Parathyroid adenoma (tissue), 2 donors: ENCODE measurements around the gene KAZN.

ENCODE experiments used
- H2AFZ ChIP-seq: fragments of 300-600 bp; sonication (generic); one replicate; pipeline ENCODE4 v1.7.0; 2017; ENCODE audit warnings: antibody characterized with exemption, mild to moderate bottlenecking
- H3K27ac ChIP-seq: fragments of 300-600 bp; sonication (generic); one replicate; pipeline ENCODE4 v1.7.0; 2017
- H3K27me3 ChIP-seq: fragments of 300-600 bp; sonication (generic); one replicate; pipeline ENCODE4 v1.7.0; 2017; ENCODE audit warnings: low read length; ENCODE audit not compliant: control insufficient read depth, insufficient read depth
- H3K36me3 ChIP-seq: fragments of 300-600 bp; sonication (generic); one replicate; pipeline ENCODE4 v1.7.0; 2017; ENCODE audit warnings: low read length; ENCODE audit not compliant: control insufficient read depth, insufficient read depth
- H3K4me1 ChIP-seq: fragments of 300-600 bp; sonication (generic); one replicate; pipeline ENCODE4 v1.7.0; 2017; ENCODE audit warnings: control low read depth
- H3K4me2 ChIP-seq: fragments of 300-600 bp; sonication (generic); one replicate; pipeline ENCODE4 v1.7.0; 2017; ENCODE audit warnings: low read length
- H3K4me3 ChIP-seq: fragments of 300-600 bp; sonication (generic); one replicate; pipeline ENCODE4 v1.7.0; 2017; ENCODE audit warnings: low read depth, low read length
- H3K79me2 ChIP-seq: fragments of 300-600 bp; sonication (generic); one replicate; pipeline ENCODE4 v1.7.0; 2017; ENCODE audit warnings: control low read depth
- H3K9ac ChIP-seq: fragments of 300-600 bp; sonication (generic); one replicate; pipeline ENCODE4 v1.7.0; 2017; ENCODE audit warnings: mild to moderate bottlenecking
- H3K9me3 ChIP-seq: fragments of 300-600 bp; sonication (generic); one replicate; pipeline ENCODE4 v1.7.0; 2017; ENCODE audit warnings: low read length; ENCODE audit not compliant: control insufficient read depth
- CTCF ChIP-seq: fragments of 300-600 bp; sonication (generic); IDR thresholded peaks from one replicate; pipeline ENCODE4 v1.7.0; 2017; ENCODE audit warnings: antibody characterized with exemption, mild to moderate bottlenecking
- donor health status: primary hyperparathyroidism.

KAZN gene

GRCh38 chr1:14993414-14993813, 394.9 kb downstream of the KAZN start:
- Histone ChIP-seq H3K9ac (no peak overlapping the region), H3K4me3 (no peak overlapping the region), H3K4me2 (no peak overlapping the region), H3K4me1 (peaks cover 2% of the 10 kb centered on the region), H3K27me3 (no peaks in the 10 kb centered on the region), H2AFZ (no peak overlapping the region), H3K27ac (no peak overlapping the region), H3K9me3 (no peaks in the 10 kb centered on the region), H3K36me3 (no peaks in the 10 kb centered on the region), H3K79me2 (peaks cover 6% of the 10 kb centered on the region)
- TF ChIP-seq CTCF, result no peak

DNA sequence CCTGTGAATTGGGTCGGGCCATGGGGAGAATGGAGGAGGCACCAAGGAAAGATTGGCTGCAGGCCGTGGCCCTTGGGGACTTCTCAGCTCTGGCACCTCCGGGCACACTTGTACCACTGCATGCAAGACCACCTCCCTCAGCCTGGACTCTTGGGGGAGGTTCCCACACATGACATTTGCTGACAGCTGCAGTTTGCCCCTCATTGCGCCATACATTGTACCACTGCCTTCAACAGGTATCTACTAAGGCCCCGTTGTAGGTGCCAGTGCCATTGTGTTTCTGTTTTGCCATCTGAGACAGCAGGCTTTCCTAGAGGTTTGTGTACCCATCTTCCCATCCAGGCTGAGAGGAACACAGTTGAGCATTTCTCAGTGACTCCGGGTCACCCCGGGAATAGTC, 395.7 kb downstream of the KAZN start:
- H3K27ac ChIP-seq, result no peak overlapping the region
- TF ChIP-seq CTCF, result no peak
- no peaks in the 10 kb centered on the region for H3K36me3 ChIP-seq
- H3K4me2 ChIP-seq, result no peak overlapping the region
- H3K4me1 ChIP-seq, result peaks cover 4% of the 10 kb centered on the region
- H3K4me3 ChIP-seq, result no peak overlapping the region
- no peak overlapping the region for H2AFZ ChIP-seq
- H3K9ac ChIP-seq, result no peak overlapping the region
- no peaks in the 10 kb centered on the region for H3K9me3 ChIP-seq
- H3K27me3 ChIP-seq, result no peaks in the 10 kb centered on the region
- peaks cover 3% of the 10 kb centered on the region for H3K79me2 ChIP-seq

DNA sequence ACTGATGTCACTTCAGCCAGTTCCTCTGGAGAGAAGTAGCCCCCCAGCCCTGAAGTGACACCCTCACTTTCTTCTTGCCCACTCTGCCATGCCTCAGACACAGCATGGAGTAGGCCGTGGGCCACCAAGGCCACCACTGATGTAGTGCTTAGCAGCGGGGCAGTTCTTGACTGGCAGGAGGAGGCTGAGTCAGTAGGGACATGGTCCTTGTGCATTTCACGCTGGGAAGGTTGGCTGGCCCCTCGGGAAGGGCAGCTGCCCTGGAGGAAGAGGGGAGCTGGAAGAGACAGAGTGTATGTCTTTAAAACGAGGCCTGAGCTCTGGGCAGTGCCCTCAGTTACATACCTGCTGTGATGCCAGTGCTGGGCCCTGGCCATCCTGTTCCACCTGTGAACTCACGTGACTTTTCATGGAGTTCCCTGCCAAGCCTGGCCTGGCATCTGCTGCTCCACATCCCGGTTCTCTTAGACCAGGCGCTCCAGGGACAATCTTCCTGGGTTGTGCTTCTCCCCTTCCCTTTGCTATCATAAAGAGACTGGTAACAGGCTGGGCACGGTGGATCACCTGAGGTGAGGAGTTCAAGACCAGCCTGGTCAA, 396.5 kb downstream of the KAZN start:
- no peaks in the 10 kb centered on the region for H3K36me3 ChIP-seq
- H3K27ac ChIP-seq, result no peak overlapping the region
- no peak overlapping the region for H3K4me3 ChIP-seq
- H3K4me2 ChIP-seq, result no peak overlapping the region
- no peak overlapping the region for H3K9ac ChIP-seq
- H3K27me3 ChIP-seq, result no peaks in the 10 kb centered on the region
- no peaks in the 10 kb centered on the region for H3K9me3 ChIP-seq
- H3K79me2 ChIP-seq, result peaks cover 2% of the 10 kb centered on the region
- peaks cover 6% of the 10 kb centered on the region for H3K4me1 ChIP-seq
- H2AFZ ChIP-seq, result no peak overlapping the region
- no peak for TF ChIP-seq CTCF

GRCh38 chr1:14996133-14997050, 397.9 kb downstream of the KAZN start:
- Histone ChIP-seq H3K36me3 (no peaks in the 10 kb centered on the region), H3K4me3 (no peak overlapping the region), H3K4me2 (no peak overlapping the region), H3K27me3 (no peaks in the 10 kb centered on the region), H3K4me1 (peaks cover 6% of the 10 kb centered on the region), H3K79me2 (peaks cover 2% of the 10 kb centered on the region), H3K9ac (no peak overlapping the region), H2AFZ (no peak overlapping the region), H3K27ac (no peak overlapping the region), H3K9me3 (no peaks in the 10 kb centered on the region)
- no peak for TF ChIP-seq CTCF
